ENCODE data around the gene GAS2L1. TPM values are rescaled to one million over a fixed set of nuclear protein-coding genes. Genes with fewer than 3 reads are reported as not detected.
A peak's percentile ranks its signal among the peaks of the same experiment; 100 is the strongest.

Gene GAS2L1
- polyA plus RNA-seq, 3 donors: 14.9 to 20.0 (median 15.7) TPM

- no peak for DNase-seq
- Histone ChIP-seq H3K9ac (ENCODE audit: insufficient read depth, low read length, poor library complexity, severe bottlenecking) (no peak overlapping the region), H3K79me2 (ENCODE audit: insufficient read depth, low read length) (no peaks in the 10 kb centered on the region), H3K4me2 (replicated peaks; ENCODE audit: extremely low read depth, low read length, poor library complexity, severe bottlenecking) (no peak overlapping the region), H3K4me3 (replicated peaks in 1 of 3; ENCODE audit: low read depth in 2 of 3, low read length in 3 of 3) (no peak overlapping the region), H4K20me1 (ENCODE audit: insufficient read depth, low read length) (peaks cover 52% of the 10 kb centered on the region), H2AFZ (ENCODE audit: insufficient read depth, low read depth, low read length, poor library complexity, severe bottlenecking) (no peak overlapping the region), H3K4me1 (ENCODE audit: control insufficient read depth in 1 of 2, insufficient read depth in 2 of 2, low read length in 2 of 2) (no peaks in the 10 kb centered on the region), H3K36me3 (replicated peaks in 1 of 2; ENCODE audit: control insufficient read depth in 1 of 2, insufficient read depth in 2 of 2, low read length in 2 of 2) (peaks cover 96 to 100% of the 10 kb centered on the region in 2 donors), H3K27me3 (ENCODE audit: control insufficient read depth in 2 of 2, insufficient read depth in 2 of 2, low read length in 2 of 2) (no peaks in the 10 kb centered on the region), H3K9me3 (replicated peaks in 1 of 2; ENCODE audit: control insufficient read depth in 1 of 2, insufficient read depth in 1 of 2, low read length in 2 of 2) (no peaks in the 10 kb centered on the region), H3K27ac (ENCODE audit: low read depth in 1 of 2, low read length in 2 of 2) (no peak overlapping the region)
- TF ChIP-seq CTCF (IDR thresholded peaks at IDR 0.05): no peak
- Mint-ChIP-seq H3K9me3 (no peaks in the 10 kb centered on the region), H3K27ac (peak overlapping the region in 4 of 7 donors; percentile 26 to 77 (median 42)), H3K27me3 (ENCODE audit: low read depth in 3 of 3) (peaks cover 0 to 3% (median 0%) of the 10 kb centered on the region in 3 donors), H3K4me3 (no peak overlapping the region), H3K4me1 (no peaks in the 10 kb centered on the region), H3K36me3 (peaks cover 92 to 100% of the 10 kb centered on the region in 2 donors)
- intact Hi-C loops (cut with micrococcal nuclease): no loop called here
- 97% methylated on average over 12 of the region's 23 CpGs for WGBS (ENCODE audit: insufficient coverage)
Observed at GRCh38 chr22:29339381-29340235, 33.2 kb downstream of the GAS2L1 start.

- intact Hi-C loops (cut with micrococcal nuclease): no loop called here
- no peaks in the 10 kb centered on the region for H3K27me3 ChIP-seq (ENCODE audit: control insufficient read depth in 2 of 2, insufficient read depth in 2 of 2, low read length in 2 of 2)
- no peak overlapping the region for H3K27ac Mint-ChIP-seq
- peaks cover 90 to 100% of the 10 kb centered on the region in 2 donors for H3K36me3 Mint-ChIP-seq
- 98% methylated on average over 8 of the region's 8 CpGs for WGBS (ENCODE audit: insufficient coverage)
- no peaks in the 10 kb centered on the region for H3K4me1 Mint-ChIP-seq
- H3K27me3 Mint-ChIP-seq (ENCODE audit: low read depth in 3 of 3): peaks cover 0 to 3% (median 0%) of the 10 kb centered on the region in 3 donors
- peaks cover 43% of the 10 kb centered on the region for H4K20me1 ChIP-seq (ENCODE audit: insufficient read depth, low read length)
- no peaks in the 10 kb centered on the region for H3K79me2 ChIP-seq (ENCODE audit: insufficient read depth, low read length)
- no peak overlapping the region for H2AFZ ChIP-seq (ENCODE audit: insufficient read depth, low read depth, low read length, poor library complexity, severe bottlenecking)
- H3K4me1 ChIP-seq (ENCODE audit: control insufficient read depth in 1 of 2, insufficient read depth in 2 of 2, low read length in 2 of 2): no peaks in the 10 kb centered on the region
- DNase-seq: no peak
- H3K36me3 ChIP-seq (replicated peaks in 1 of 2; ENCODE audit: control insufficient read depth in 1 of 2, insufficient read depth in 2 of 2, low read length in 2 of 2): peaks cover 91 to 100% of the 10 kb centered on the region in 2 donors
- no peak for TF ChIP-seq CTCF (IDR thresholded peaks at IDR 0.05)
- no peak overlapping the region for H3K4me3 ChIP-seq (replicated peaks in 1 of 3; ENCODE audit: low read depth in 2 of 3, low read length in 3 of 3)
- no peak overlapping the region for H3K9ac ChIP-seq (ENCODE audit: insufficient read depth, low read length, poor library complexity, severe bottlenecking)
- H3K9me3 Mint-ChIP-seq: no peaks in the 10 kb centered on the region
- no peaks in the 10 kb centered on the region for H3K9me3 ChIP-seq (replicated peaks in 1 of 2; ENCODE audit: control insufficient read depth in 1 of 2, insufficient read depth in 1 of 2, low read length in 2 of 2)
- H3K4me2 ChIP-seq (replicated peaks; ENCODE audit: extremely low read depth, low read length, poor library complexity, severe bottlenecking): no peak overlapping the region
- H3K4me3 Mint-ChIP-seq: no peak overlapping the region
- no peak overlapping the region for H3K27ac ChIP-seq (ENCODE audit: low read depth in 1 of 2, low read length in 2 of 2)
Observed at GRCh38 chr22:29340566-29340965, 34.1 kb downstream of the GAS2L1 start.

All from CD14-positive monocyte (primary cell).